ENCODE measurements around the gene FUT3.

The FUT3 gene

GRCh38 chr19:5803752-5804515 is 47.3 kb downstream of the FUT3 start:
- peak; percentile 64 for TF ChIP-seq CTCF (conservative IDR thresholded peaks at IDR 0.05; ENCODE audit: control insufficient read depth, insufficient read depth, low read depth, low read length)
- peak overlapping the region; percentile 30 for H3K4me3 ChIP-seq (ENCODE audit: control insufficient read depth, low read depth, low read length)
- peak; percentile 78 for DNase-seq (ENCODE audit: low read depth)

GRCh38 chr19:5803441-5803751 is 47.9 kb downstream of the FUT3 start:
- no peak for DNase-seq (ENCODE audit: low read depth)
- TF ChIP-seq CTCF (conservative IDR thresholded peaks at IDR 0.05; ENCODE audit: control insufficient read depth, insufficient read depth, low read depth, low read length), result no peak
- no peak overlapping the region for H3K4me3 ChIP-seq (ENCODE audit: control insufficient read depth, low read depth, low read length)

GRCh38 chr19:5801796-5802619 is 49.2 kb downstream of the FUT3 start:
- H3K4me3 ChIP-seq (ENCODE audit: control insufficient read depth, low read depth, low read length), result no peak overlapping the region
- no peak for TF ChIP-seq CTCF (conservative IDR thresholded peaks at IDR 0.05; ENCODE audit: control insufficient read depth, insufficient read depth, low read depth, low read length)
- peak; percentile 47 for DNase-seq (ENCODE audit: low read depth)

GRCh38 chr19:5800361-5801270 is 50.6 kb downstream of the FUT3 start:
- no peak for DNase-seq (ENCODE audit: low read depth)
- no peak for TF ChIP-seq CTCF (conservative IDR thresholded peaks at IDR 0.05; ENCODE audit: control insufficient read depth, insufficient read depth, low read depth, low read length)

GRCh38 chr19:5799247-5800241 is 51.7 kb downstream of the FUT3 start:
- no peak overlapping the region for H3K4me3 ChIP-seq (ENCODE audit: control insufficient read depth, low read depth, low read length)
- TF ChIP-seq CTCF (conservative IDR thresholded peaks at IDR 0.05; ENCODE audit: control insufficient read depth, insufficient read depth, low read depth, low read length), result no peak
- DNase-seq (ENCODE audit: low read depth), result no peak

More at GRCh38 chr19:5800361-5801270, 50.6 kb downstream of the FUT3 start:
- H3K4me3 ChIP-seq (ENCODE audit: control insufficient read depth, low read depth, low read length), result no peak overlapping the region
